ENCODE data around the gene HSF5.

GRCh38 chr17:58514770-58515157 is 26.6 kb upstream of the HSF5 start:
- no peak for TF ChIP-seq RNF2 (IDR thresholded peaks at IDR 0.05; ENCODE audit: borderline replicate concordance, low read depth)
- no peak for TF ChIP-seq CTCF (IDR thresholded peaks at IDR 0.05)
- no peak for TF ChIP-seq EP300 (IDR thresholded peaks at IDR 0.05)
- no peak for TF ChIP-seq HOXB13 (CRISPR knock-in tag; IDR thresholded peaks at IDR 0.05; ENCODE audit: low read depth)
- no peak for TF ChIP-seq RAD21 (conservative IDR thresholded peaks at IDR 0.05 in 1 of 2, IDR thresholded peaks at IDR 0.05 in 1 of 2)
- TF ChIP-seq CEBPB (IDR thresholded peaks at IDR 0.05): no peak
- TF ChIP-seq JUN (IDR thresholded peaks at IDR 0.05): no peak
- no peak for TF ChIP-seq POLR2A (IDR thresholded peaks at IDR 0.05; ENCODE audit: low read length)

Measured in A549 (cell line).